HG03108 (cell line): ENCODE results near the gene SEBOX.
A peak's percentile ranks its signal among the peaks of the same experiment; 100 is the strongest.
"Not testable (repeated sequence)": the region's sequence is repeated elsewhere in the genome, so short reads cannot be mapped to it uniquely, and the experiment has no call there.

Source experiments
- ATAC-seq: cut with Tn5 transposase; IDR thresholded peaks from one replicate; pipeline ENCODE4 v1.9.1; 2021; ENCODE audit warnings: moderate library complexity; ENCODE audit not compliant: unreplicated experiment

SEBOX gene

DNA sequence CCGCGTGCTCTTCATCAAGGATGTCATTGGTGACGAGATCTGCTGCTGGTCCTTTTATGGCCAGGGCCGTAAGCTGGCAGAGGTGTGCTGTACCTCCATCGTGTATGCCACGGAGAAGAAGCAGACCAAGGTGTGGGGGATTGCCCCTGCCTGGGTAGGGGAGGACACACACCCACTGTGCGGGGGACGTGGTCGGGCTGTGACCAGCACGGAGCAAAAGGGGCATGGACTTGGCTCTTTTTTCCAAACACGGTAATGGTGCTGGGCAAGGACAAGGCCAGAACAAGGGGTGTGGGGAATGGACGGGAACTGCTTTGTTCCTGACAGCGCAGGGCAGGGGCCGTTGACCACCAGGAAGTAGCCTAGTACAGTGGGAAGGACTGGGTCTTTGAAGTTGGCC lies 22.7 kb downstream of the SEBOX start:
- no peak for ATAC-seq

DNA sequence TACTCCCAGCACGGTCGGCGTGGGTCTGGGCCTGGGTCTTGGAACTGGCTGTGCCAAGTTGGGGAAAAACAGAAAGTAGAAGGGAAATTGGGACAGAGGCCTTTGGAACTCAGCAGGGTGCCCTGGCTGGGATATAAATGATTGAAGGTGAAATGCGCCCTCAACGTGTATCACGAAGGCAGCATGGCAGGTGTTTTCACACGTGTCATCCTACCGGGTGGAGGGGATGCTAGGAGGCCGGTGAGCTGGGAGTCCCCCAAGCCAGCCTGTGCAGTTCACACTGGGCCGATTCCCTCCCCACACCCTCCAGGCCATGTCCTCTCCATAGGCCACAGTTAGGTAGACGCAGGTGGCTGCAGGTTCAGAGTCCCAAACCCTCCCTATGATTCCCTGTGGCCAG lies 23.5 kb downstream of the SEBOX start:
- ATAC-seq = no peak

DNA sequence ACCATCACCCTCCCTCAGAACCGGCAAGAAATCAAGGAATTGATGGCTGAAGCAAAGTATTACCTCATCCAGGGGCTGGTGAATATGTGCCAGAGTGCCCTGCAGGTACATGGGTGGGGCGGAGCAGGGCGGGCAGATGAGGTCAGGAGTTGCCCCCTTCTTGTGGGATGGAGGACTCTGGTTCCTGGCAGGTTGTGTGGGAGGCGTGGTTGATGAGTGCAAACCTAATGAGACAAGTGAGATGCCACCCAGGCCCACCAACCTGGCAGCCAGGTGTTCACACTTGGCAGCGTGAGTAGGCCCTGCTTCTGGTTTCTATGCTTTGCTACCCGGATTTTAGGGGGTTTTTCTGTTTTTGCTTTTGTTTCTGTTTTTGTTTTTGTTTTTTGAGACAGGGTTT lies 24.6 kb downstream of the SEBOX start:
- ATAC-seq = no peak

DNA sequence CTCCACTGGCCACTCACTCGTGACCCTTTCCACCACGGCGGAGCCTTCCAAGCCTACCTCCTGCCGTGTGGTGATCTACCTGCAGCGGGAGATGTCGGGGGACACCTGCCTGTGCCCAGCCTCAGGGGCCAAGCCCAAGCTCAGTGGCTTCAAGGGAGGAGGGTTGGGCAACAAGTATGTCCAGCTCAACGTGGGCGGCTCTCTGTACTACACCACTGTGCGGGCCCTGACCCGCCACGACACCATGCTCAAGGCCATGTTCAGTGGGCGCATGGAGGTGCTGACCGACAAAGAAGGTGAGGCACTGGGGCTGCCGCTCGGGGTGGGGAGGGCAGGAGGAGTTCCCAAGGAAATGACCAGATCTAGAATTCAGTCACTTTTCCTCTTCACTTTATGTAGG lies 25.6 kb downstream of the SEBOX start:
- ATAC-seq = no peak

DNA sequence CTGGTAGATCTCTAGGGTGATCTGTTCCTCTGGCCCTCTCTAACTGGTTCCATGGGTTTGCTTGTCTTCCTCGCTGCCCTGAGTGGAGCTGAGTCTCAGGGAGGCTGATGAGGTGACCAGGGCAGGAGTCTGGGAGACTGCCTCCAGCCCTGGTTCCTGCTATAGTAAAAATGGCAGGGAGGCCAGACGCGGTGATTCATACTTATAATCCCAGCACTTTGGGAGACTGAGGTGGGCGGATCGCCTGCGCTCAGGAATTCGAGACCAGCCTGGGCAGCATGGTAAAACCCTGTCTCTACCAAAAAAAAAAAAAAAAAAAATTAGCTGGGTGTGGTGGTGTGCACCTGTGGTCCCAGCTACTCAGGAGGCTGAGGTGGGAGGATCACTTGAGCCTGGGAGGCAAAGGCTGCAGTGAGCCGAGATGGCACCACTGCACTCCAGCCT lies 26.2 kb downstream of the SEBOX start:
- ATAC-seq = not testable (repeated sequence)

DNA sequence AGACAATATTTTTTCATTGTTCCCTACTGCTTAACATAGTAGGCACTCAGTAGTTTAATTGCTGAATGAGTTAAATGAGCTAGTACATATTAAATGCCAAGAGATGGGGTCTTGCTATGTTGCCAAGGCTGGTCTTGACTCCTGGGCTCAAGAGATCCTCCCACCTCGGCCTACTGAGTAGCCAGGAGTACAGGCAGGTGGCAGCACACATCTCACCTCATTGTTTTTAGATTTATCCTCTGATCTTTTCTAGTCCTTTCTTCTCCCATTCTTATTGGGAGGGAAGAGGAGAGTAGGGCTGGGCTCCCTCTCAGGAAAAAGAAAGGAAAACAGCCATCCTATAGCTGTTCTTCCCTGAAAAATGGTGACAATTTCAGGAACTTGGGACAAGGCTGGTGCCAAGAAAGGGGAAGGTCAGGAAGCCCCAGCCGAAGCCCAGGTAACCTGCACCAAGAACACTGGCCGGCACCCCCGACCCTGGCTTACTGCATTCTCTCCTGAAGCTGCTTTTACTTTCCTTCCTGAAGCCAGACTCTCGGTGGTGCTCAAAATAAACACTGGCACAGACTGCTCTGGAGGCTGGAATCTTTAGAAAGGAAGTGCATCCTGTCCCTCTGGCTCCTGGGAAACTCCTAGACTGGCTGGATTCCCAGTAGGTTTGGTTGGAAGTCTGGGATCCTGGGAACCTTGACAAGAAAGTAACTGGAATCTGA lies 26.8 kb downstream of the SEBOX start:
- no peak for ATAC-seq

DNA sequence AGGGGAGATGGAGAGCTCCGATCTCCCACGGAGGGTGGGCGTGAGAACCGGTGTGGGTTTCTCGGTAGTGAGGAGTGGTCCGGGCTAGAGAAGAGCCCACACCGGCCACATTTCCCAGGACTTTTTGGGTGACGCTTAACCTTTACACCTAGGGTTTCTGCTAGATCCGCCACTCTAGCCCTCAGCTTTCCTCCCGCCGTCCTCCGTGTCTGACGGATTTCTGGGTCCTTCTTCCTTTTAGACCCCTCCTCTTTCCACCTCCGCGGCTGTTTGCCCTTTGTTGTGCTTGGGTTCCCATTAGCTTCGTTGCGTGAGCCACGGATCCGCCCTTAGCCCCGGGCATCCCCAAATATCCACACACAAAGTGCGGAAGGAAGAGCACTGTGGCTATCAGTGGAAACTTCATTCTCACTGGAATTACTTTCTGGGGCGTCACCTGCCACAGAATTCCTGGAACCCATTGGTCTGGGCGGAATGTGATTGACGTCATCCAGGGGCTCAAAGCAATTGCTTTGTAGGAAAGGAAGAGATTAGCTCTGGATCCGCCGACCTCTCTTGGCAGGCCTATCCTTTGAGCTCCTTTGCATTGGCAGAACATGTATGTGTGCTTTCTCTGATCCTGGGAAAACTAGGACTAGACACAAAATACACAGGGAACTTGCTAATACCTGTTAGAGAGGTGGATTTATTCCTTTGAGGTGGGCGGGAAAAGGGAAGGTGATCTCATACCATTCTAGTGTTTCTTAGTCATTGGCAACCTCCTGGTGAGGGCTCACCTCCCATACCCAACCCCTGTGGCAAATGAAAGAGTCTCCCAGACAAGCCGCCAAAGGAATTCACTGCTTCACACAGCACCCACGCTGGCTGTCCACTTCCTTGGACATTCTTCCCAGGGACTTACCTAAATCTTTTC lies 28.8 kb downstream of the SEBOX start:
- ATAC-seq = no peak

DNA sequence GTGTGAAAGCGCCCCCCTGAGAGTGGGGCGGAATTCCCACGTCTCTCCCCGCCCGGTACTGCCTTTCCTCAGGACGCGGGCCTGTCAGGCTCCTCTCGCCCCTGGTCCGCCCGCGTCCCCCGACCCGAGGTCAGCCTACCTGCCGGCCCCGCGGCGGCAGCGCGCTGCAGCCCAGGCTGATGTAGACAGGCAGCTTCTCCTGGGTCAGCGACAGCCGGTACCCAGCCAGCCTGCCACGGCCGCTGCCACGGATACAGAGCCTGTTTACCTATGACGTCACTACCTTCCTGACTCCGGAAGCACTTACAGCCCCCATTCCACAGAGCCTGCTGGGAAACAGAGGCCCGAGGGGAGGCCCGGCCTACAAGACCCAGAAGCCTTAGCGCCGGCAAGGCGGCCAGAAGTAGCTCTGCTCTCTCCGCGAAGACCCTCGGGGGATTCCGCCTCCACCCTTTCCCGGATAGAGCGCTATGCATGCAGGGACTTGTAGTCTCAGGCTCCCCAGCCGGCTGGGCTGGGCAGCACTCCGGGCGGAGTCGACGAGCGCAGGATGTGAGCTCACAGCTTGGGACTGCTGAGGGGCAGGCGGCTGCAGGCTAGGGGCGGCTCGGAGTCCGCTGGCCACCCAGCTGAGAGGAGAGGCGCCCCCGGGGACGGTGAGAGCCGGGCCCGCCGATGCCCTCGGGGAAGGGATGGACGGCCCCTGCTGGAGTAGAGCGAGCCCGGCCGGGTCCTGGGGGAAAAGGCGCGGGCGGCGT lies 29.6 kb downstream of the SEBOX start, which contains the start of the genes IFT20 and TNFAIP1:
TSS of gene IFT20 (minus strand) at position 272 of the 758 bp plus-strand sequence. CDS start 3,487 bp downstream, outside the sequence.
TSS of gene TNFAIP1 (plus strand) at position 561 of the 758 bp plus-strand sequence. CDS start 3,761 bp downstream, outside the sequence.
- peak; percentile 97 for ATAC-seq

DNA sequence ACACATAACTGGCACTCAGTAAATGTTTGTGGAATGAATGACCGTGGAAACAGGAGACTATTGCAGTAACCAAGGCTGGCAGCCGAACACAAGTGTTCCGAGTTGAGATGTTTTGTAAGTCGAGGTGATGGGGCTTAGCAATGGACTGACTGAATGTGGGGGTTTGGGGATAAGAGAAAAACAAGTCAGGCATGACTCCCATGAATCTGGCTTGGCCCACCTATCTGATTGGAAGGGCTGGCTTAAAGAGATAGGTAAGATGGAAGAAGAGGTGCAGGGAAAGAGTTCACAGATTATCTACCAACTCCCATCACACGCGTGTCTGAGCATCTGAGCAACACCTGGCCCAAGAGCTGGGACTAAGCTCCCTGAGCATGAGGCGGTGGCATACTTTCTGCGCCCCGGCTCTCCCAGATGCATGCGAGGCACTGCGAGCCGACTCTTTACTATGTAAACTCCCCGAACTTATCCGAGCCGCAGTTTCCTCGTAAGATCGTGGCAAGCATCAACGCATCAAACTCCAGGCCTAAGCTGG lies 30.3 kb downstream of the SEBOX start:
- ATAC-seq = no peak

DNA sequence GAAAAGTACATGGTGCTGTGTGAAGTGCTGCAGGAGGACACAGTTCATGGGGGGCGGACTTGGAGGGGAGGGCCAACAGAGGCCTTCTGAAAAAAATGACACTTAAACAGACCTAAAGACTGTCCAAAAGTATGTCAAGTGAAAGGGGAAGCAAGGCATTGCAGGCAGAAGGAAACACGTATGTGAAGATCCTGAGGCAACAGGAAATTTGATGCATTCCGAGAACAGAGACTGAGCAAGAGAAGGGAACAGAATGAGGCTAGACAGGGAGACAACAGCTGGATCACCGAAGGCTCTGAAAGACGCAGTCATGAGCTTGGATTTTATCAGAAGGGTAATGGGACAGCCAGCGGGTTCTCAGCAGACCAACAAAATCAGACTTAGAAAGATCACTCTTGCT lies 30.8 kb downstream of the SEBOX start:
- no peak for ATAC-seq

DNA sequence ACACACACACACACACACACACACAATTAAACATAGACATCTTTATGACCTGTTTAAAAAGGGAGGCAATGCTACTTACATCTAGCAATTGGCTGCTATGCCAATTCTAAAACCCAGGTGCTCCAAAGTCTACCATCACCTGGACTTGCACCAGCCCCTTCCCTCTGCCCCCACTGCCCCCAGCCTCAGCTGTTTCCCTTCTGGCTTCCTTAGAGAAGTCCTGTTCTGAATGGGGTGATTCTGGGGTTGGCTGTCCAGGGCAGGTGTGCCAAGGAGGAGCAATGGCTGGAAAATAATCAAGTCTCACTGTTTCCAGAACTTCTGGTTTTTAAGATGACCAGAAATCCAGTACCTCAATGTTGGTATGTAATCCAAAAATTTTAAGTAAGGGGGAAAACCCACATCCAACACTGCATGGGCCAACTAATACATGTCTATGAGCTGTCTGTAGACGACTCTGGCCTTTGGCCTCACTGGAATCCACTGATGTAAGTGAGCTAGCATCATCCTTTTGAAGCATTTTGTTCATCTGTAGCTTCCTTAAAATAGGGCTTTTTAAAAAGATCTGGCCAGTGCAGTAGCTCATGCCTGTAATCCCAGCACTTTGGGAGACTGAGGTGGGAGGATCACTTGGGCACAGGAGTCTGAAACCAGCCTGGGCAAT lies 31.8 kb downstream of the SEBOX start:
- ATAC-seq = no peak

DNA sequence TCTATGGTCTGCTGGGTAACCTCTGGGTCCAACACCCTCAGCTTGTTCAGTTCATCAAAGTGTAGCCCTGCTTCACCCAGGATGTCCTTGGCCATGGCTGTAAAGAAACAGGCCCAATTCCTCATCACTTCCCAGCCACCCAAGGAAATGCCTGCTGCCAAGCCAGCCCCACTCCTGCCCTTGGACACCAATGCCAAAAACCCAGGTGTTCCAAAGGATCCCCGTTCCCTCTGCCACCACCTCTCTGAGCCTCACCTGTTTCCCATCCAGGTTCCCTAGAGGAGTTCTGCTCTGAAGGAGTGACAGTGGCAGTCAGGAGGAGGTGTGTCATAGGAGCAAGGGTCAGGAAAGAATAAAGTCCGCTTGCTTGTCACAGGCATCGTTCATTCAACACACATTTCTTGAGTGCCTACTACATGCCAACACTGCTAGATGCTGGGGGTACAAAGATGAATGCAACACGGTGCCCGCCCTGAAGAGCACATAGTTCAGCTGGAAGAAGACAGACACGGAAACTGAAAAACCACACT lies 33.0 kb downstream of the SEBOX start:
- no peak for ATAC-seq

DNA sequence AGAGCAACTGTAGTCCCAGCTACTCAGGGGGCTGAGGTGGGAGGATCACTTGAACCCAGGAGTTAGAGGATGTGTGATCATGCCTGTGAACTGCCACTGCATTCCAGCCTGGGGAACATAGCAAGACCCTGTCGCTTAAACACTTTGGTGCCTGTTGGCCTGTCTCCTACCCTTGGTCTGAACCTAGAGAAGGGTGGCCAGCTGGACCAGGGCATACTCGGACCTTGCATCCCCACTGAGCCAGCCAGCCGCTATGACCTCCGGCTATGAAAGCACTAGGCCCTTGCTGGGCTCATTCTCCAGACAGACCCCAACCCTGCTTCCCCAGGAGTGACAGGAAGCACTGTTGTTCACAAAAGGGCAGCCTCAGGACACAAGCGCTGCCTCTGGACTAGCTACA lies 34.3 kb downstream of the SEBOX start:
- no peak for ATAC-seq

DNA sequence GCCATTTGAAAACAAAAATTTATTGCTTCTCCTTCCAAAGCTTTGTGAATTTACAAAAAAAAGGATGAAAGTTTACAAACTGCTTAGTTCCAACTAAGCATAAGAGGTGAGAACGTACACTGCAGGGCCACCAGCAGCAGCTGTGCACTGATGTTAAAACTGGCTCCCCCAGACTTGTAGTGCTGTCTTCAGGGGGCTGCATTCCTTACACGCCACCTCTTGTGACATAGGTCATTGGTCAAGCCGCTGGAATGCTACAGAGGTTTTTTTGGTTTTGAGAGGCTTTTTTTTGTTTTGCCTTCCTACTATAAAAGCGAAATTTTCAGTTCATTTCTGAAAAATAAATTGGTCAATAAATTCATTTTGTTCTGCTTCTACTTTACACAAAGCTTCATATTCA lies 36.7 kb downstream of the SEBOX start:
- ATAC-seq = no peak

DNA sequence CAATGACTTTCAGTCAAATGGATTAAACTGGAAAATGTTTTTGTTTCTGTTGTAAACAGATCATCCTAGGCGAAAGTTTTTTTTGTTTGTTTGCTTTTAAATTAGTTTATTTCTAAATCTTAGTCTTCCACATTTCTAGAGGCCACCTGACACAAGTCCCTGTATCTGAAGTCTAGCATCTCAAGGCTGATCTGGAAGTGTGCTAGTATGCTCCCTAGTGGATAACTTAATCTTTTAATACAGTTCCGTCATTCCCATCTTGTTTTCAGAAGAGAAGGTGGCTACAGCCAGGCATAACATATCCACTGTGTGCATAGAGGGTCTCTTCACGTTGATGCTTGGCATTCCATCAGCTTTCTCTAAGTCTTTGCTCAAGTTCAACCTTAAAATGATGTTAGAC lies 37.3 kb downstream of the SEBOX start:
- no peak for ATAC-seq

DNA sequence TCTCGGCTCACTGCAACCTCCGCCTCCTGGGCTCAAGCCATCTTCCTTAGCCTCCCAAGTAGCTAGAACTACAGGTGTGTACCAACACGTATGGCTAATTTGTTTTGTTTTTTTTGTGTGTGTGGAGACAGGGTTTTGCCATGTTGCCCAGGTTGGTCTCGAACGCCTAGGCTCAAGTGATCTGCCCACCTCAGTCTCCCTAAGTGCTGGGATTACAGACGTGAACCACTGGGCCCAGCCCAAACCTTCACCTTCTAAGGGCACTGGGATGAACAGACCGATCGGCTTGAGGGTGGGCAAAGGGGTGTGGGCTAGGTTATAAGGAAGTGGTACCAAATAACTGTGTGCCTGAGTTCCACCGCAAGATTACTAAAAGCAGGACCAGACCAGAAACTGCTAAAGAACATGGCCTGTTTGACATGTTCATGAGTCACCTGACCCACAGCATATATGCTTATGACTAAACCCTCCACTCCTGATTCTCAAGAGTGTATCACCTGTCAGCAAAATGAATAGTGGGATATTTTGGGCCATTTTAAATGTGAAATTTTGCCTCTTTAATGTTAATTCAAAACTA lies 37.9 kb downstream of the SEBOX start:
- no peak for ATAC-seq

DNA sequence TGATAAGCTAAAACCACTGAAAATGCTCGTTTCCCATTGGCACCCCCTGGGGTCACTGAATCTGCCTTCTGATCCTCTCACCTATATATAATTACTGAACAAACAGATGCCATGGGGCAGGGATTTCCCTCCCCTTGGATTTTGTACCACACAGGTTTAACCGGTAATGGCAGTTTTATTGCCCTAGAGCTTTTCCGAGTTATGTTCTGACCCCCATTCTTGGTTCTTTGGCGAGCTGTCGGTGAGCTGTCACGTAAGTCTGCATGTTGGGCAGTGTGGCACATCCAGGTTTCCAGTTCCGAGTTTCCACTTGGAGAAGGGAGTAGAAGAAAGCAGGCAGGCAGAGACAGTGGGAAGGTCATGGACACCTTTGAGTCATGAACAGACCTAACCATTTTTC lies 38.9 kb downstream of the SEBOX start:
- ATAC-seq = no peak

DNA sequence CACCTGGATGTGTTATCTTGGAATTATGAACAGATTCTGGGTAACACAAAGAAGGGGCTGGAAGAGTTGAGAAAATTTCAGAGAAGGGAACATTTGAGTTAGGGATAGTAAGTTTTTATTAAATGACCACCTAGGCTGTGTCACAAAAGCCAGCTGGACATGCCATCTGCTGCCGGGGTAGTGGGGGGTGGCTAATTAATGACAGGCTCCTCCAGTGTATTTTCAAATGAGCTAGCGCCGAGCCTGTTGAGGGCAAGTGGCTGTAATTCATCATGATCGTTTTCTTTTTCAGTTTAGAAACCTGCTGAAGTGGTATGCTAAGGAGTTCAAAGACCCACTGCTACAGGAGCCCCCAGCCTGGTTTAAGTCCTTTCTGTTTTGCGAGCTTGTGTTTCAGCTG lies 39.8 kb downstream of the SEBOX start:
- ATAC-seq = no peak

DNA sequence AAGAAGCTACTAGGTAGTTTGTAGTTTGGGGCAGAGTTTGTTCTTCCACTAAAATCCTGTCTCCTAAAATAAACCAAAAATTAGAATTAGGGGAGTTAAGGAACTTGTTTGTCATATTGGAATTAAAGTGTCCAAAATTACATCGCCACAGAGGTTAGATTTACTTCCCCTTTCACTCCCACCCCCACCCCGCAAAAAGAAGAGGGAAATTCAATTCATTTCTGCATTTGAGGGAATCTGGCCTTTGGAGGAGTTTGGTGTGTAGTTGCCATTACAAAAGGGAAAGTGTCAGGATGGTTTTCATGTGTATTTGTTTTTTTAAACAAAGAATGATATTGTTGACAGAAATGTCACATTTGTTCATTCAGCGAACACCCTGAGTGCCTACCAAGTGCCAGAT lies 40.2 kb downstream of the SEBOX start:
- ATAC-seq = no peak

DNA sequence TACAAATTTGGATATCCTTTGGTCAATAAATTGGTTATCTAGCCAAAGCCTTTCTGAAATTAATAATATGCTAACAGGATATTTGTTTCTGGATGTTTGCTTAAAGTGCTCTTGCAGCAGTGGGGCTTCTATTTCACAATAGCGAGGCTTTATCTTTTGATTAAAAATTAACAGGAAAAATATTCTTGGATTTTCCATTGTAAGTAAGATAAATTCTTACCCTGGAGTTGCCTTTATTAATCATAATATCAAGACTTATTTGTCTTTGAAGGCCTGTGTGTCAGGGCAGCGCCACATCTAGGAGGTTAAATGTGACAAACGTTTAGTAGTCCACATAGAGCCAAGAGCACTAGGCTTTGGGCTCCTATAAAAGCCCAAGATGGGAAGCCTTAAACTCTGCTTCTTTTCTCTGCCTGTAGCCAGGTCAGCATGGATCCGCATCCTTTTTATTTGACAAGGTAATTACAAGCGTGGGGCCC lies 40.7 kb downstream of the SEBOX start:
- no peak for ATAC-seq
